Neutrophil (primary cell): ENCODE measurements around the gene PTGIR.

ENCODE experiments used
- H3K27ac ChIP-seq: fragments of 200-600 bp; sonication (generic); 2 replicates; pipeline ENCODE4 v1.5.1; 2016; ENCODE audit warnings: mild to moderate bottlenecking, moderate library complexity
- H3K27me3 ChIP-seq: fragments of 200-600 bp; sonication (generic); 2 replicates; pipeline ENCODE4 v1.6.0; 2016; ENCODE audit warnings: mild to moderate bottlenecking
- H3K36me3 ChIP-seq: fragments of 200-600 bp; sonication (generic); 2 replicates; pipeline ENCODE4 v1.5.1; 2017
- H3K4me1 ChIP-seq, 2 experiments: fragments of 200-600 bp in 1 of 2; sonication (generic) in 1 of 2; 1 replicate in 1 of 2; 2 replicates in 1 of 2; pipeline versions ENCODE4 v1.5.1 to v1.6.1; 2013 to 2016; ENCODE audit warnings: low read depth in 1 of 2, low read length in 1 of 2, mild to moderate bottlenecking in 1 of 2, moderate library complexity in 1 of 2; ENCODE audit not compliant: control insufficient read depth in 1 of 2, insufficient read depth in 1 of 2
- H3K4me3 ChIP-seq, 2 experiments: fragments of 200-600 bp in 1 of 2; sonication (generic) in 1 of 2; 1 replicate in 1 of 2; 2 replicates in 1 of 2; pipeline ENCODE4 v1.5.1; 2013 to 2016; ENCODE audit warnings: low read depth in 1 of 2, low read length in 1 of 2, mild to moderate bottlenecking in 1 of 2, moderate library complexity in 1 of 2
- H3K9me3 ChIP-seq: fragments of 200-600 bp; sonication (generic); 2 replicates; pipeline ENCODE4 v1.5.1; 2016
- CTCF ChIP-seq: fragments of 200-600 bp; sonication (generic); IDR thresholded peaks from 2 replicates; pipeline ENCODE4 v1.5.1; 2016; ENCODE audit warnings: antibody characterized with exemption

Gene PTGIR

DNA sequence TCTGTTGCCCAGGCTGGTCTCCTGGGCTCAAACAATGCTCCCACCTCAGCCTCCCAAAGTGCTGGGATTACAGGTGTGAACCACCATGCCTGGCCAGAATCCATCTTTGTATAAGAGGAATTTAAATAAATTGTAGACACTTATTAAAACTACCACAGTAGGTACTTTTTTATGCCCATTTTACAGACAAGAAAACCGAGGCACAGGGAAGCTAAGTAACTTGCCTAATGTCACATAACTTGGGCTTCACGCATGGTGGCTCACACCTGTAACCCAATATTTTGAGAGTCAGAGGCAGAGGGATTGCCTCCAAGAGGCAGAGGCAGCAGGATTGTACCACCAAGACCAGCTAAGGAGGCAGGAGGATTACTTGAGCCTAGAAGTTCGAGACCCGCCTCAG, 46.4 kb downstream of the PTGIR start:
- Histone ChIP-seq H3K27ac (no peak overlapping the region), H3K4me1 (peaks cover 0 to 5% of the 10 kb centered on the region in 2 experiments), H3K36me3 (no peaks in the 10 kb centered on the region), H3K27me3 (no peaks in the 10 kb centered on the region), H3K4me3 (no peak overlapping the region), H3K9me3 (no peaks in the 10 kb centered on the region)
- TF ChIP-seq CTCF: no peak

DNA sequence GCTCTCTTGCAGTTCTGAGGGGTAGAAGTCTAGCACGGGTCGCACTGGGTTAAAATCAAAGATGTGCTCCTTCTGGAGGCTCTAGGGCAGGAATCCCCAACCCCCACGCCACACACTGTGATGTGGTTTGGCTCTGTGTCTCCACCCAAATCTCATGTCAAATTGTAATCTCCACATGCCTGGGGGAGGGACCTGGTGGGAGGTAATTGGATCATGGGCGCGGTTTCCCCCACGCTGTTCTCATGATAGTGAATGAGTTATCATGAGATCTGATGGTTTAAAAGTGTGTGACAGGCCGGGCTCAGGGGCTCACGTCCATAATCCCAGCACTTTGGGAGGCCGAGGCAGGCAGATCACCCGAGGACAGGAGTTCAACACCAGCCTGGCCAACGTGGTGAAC, 50.4 kb downstream of the PTGIR start:
- Histone ChIP-seq H3K27ac (no peak overlapping the region), H3K27me3 (no peaks in the 10 kb centered on the region), H3K36me3 (no peaks in the 10 kb centered on the region), H3K4me1 (peaks cover 0 to 5% of the 10 kb centered on the region in 2 experiments), H3K9me3 (no peaks in the 10 kb centered on the region), H3K4me3 (no peak overlapping the region)
- no peak for TF ChIP-seq CTCF

DNA sequence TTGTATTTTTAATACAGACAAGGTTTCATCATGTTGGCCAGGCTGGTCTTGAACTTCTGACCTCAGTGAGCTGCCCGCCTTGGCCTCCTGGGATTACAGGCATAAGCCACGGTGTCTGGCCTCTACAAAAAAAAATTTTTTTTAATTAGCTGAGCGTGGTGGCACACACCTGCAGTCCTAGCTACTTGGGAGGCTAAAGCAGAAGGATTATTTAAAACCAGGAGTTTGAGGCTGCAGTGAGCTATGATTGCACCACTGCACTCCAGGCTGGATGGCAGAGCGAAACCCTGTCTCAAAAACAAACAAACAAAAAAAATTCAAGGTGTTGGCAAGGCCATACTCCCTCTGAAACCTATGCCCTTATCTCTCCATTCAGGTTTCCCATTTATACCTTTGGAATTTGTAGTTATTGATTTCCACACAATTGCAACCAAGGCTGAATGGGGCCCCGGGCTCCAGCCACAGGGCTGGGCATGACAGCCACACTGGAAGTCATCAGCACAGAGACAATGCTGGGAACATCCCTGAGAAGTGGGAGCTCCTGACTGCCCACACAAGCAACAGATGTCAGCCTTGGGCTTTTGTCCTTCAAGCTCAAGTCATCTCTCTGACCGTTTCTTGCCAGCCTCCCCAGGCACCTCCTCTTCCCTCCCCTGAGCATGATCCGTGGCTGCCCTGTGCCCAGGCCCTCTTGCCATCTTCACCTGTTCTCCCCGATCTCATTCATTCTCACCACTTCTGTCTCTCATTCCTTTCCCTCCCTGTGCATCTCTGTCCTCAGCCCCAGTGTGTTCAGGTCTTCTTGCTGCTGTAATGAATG, 51.0 kb downstream of the PTGIR start:
- Histone ChIP-seq H3K9me3 (no peaks in the 10 kb centered on the region), H3K4me3 (no peak overlapping the region), H3K27ac (no peak overlapping the region), H3K27me3 (no peaks in the 10 kb centered on the region), H3K36me3 (no peaks in the 10 kb centered on the region), H3K4me1 (peaks cover 0 to 5% of the 10 kb centered on the region in 2 experiments)
- no peak for TF ChIP-seq CTCF

DNA sequence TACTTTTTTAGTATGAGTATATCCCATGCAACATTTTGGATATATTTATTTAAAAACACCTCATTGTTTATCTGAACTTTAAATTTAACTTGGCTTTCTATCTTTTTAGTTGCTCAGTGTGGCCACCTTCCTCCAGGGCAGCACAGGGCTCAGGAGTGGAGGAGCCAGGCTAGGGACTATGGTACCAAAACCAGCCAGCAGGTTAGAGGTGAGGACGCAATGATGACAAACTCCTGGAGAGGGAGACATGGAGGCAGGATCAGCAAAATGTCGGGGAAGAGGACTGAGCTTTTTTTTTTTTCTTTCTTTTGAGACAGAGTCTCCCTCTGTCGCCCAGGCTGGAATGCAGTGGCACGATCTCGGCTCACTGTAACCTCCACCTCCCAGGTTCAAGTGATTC, 53.4 kb downstream of the PTGIR start:
- no peaks in the 10 kb centered on the region for H3K9me3 ChIP-seq
- H3K36me3 ChIP-seq: no peaks in the 10 kb centered on the region
- no peak for TF ChIP-seq CTCF
- H3K4me3 ChIP-seq: no peak overlapping the region
- H3K4me1 ChIP-seq: no peaks in the 10 kb centered on the region
- H3K27ac ChIP-seq: no peak overlapping the region
- H3K27me3 ChIP-seq: no peaks in the 10 kb centered on the region
